GM19043 (cell line): ENCODE data around the gene FGF8.

Experiments
- ATAC-seq: cut with Tn5 transposase; IDR thresholded peaks from one replicate; pipeline ENCODE4 v1.9.1; 2021; ENCODE audit warnings: low read depth; ENCODE audit not compliant: unreplicated experiment

FGF8 gene

DNA sequence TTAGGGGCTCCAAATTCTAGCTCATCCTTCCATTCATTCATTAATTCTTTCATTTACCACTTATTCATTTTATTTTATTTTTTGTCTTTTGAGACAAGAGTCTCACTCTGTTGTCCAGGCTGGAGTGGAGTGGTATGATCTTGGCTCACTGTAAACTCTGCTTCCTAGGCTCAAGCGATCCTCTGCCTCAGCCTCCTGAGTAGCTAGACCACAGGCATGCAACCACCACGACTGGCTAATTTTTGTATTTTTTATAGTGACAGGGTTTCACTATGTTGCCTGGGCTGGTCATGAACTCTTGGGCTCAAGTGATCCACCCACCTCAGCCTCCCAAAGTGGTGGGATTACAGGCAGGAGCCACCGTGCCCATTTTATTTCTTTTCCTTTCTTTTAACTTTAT, 31.6 kb downstream of the FGF8 start:
- ATAC-seq, result no peak

DNA sequence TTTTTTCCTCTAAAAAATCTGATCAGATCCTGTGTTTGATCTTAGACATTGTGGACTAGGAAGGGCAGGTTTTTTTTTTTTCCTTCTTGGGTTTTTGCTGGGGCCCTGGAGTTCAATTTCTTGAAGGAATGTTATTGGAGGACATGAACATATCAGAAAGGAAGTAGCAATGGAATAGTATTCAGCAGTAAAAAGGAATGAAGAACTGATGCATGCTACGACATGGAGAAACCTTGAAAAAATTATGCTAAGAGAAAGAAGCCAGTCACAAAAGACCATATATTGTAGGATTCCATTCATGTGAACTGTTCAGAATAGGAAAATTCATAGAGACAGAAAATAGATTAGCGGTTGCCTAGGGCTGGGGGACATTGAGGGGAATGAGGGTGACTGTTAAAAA, 34.0 kb downstream of the FGF8 start:
- ATAC-seq, result no peak

DNA sequence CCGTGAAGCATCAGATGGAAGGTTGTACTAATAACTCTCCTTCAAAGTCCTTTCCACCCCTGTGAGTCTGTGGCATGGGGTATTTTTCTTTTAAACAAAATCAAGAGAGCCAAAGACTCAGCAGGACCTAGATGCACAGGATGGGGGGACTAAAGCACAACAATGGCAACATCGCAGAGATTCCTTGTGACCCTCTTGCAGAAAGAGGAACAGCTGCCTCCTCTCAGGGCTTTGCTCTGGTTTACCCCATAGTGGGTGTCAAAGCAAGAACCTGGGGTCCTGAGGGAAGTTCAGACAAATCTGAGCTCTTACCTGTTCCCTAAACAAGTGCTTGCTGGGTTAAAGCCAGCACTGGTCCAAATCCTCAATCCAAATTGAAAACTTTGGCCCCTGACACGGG, 39.2 kb downstream of the FGF8 start:
- ATAC-seq, result no peak

DNA sequence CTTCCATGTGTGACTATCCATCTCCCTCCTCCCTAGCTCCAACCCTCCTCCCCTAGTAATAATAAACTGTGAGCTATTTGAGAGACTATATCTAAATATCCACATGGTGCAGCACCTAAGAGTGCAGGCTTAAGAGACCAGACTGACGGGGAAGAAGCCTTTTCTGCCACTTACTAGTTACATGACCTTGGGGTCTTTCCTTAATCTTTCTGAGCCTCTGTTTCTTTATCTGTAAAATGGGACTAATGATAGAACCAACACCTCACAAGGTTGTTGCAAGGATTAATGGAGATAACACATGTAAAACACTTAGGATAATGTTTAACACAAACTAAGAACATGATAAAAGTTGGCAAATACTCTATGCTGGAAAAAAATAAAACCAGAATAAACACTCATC, 43.8 kb downstream of the FGF8 start:
- no peak for ATAC-seq

DNA sequence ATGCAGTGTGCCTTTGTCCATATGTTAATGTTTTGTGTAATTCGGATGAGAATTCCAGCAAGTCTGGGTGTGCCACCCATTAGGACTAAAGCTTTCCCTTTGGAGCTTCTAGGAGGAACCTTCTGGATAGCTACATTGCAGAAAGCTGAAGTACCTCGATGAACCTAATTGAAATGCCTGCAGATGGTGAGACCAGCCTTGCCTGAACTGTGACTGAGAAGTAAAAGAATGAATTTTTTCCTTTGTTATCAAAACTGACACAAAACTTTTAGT, 49.9 kb downstream of the FGF8 start:
- ATAC-seq, result no peak

DNA sequence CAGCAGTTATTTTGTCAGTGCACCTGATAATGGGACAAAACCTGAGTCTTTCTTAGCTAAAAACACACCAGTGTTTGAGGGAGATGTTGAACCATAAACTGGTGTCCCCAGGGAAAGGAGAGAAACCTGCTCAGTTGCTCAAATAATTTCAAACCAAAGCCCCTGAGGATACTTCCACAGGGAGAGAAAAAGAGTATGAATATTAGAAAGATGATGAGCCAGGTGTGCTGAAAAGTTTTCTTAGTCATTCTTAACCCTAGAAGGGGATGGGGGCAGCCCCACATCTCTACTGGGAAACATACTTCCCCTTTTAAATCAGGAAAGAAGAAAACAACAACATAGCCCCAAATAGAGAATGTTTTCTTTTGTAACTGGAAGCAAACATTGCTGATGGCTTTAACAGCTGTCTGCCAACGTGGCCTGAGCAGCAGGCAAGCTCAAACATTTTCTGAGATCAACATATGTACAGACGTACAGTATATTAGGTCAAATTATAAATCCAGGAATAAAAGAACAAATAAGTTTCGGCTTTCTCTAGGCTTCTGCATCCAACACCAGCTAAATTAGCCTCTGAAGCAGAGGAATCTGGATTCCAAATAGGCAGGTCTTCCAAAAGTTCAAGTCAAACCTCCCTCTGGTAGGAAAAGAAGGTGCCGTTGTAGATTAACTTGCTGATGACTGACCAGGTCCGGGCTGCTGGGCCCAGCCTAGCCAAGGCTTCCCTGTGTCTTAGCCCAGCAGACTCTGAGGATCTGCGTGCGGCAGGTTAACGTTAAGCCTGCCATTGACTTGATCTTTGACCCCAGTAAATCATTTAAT, 50.4 kb downstream of the FGF8 start:
- ATAC-seq, result no peak

DNA sequence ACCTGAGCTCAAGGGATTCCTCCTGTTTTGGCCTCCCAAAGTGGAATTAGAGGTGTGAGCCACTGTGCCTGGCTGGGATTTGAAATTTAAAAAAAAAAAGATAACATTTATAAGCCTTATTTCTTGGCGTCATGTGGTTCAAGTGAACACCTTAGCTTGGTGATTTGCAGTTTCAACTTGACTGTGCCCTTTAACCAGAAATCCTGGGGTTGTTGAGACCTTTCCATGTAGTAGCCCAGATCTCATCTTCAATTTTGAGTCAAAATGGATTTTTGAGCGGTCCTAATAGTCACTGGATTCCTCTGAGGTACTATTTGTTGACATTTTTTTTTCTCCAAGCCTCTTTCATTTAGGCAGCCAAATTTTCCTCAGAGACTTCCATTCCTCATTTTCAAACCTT, 51.5 kb downstream of the FGF8 start:
- no peak for ATAC-seq

DNA sequence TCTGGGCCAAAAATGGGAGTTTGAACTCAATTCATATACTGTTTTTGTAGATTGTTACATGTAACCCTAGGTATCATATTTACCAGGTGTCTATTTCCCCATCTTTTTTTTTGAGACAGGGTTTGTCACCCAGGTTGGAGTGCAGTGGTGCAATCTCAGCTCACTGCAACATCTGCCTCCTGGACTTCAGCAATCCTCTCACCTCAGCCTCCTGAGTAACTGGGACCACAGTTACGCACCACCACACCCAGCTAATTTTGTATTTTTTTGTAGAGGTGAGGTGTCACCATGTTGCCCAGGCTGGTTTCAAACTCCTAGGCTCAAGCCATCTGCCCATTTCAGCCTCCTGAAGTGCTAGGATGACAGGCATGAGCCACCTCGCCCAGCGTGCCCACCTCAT, 52.7 kb downstream of the FGF8 start:
- ATAC-seq, result no peak

DNA sequence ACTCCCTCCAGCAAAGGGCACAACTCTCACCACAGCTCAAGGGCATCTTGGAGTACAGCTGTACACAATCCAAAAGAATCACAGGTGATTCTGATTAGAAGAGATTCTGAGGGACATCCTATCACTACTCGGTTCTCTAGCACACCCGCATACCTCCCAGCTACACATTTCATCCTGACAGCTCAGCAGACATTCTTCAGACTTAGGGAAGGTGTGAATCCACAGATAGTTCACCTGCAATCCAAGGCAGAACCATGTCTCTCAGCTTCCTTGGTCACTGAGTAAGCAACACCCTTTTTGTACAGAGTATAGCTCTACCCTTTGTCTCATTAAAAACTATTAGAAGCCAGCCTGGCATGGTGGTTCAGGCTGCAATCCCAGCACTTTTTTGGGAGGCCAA, 54.1 kb downstream of the FGF8 start:
- no peak for ATAC-seq

DNA sequence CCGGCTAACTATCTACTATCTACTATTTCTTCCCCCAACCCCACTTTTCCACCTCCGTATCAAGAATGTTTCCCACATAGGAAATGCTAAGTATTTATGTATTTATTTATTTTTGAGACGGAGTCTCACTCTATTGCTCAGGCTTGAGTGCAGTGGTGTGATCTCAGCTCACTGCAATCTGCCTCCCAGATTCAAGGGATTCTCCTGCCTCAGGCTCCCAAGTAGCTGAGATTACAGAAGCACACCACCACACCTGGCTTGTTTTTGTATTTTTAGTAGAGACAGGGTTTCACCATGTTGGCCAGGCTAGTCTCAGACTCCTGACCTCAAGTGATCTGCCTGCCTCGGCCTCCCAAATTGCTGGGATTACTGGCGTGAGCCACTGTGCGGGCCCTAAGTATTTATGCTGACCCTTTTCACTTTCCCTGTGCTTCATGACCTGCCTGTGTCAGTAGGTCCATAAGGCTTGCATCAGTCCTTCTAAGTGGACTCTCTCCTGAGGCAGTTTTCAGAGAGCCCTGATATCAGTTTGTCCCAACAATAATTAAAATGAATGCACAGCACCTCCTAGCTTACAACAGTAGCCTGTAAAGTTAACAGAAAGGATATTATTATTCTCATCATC, 55.2 kb downstream of the FGF8 start:
- no peak for ATAC-seq
